GM13977 (cell line): ENCODE results near the gene PKNOX1.
"Not testable (repeated sequence)": the region's sequence is repeated elsewhere in the genome, so short reads cannot be mapped to it uniquely, and the experiment has no call there.

ENCODE experiments used
- DNase-seq: peaks from one replicate; pipeline ENCODE4 v3.0.0; 2012; ENCODE audit warnings: low spot score
- in situ Hi-C: fragments of 300-500 bp; cut with MboI; formaldehyde crosslinking; loops from one replicate; pipeline ENCODE4 v1.12.0; 2022; ENCODE audit warnings: low sequenced_read_pairs, low pct_unique_long_range_greater_than_20kb, mixed read lengths, inconsistent platforms; ENCODE audit not compliant: unreplicated experiment

PKNOX1 gene

GRCh38 chr21:43066690-43067089, 92.3 kb downstream of the PKNOX1 start:
- in situ Hi-C loops, DNase-seq: not testable (repeated sequence)

GRCh38 chr21:43068065-43068464, 93.7 kb downstream of the PKNOX1 start:
- DNase-seq, in situ Hi-C loops: not testable (repeated sequence)

DNA sequence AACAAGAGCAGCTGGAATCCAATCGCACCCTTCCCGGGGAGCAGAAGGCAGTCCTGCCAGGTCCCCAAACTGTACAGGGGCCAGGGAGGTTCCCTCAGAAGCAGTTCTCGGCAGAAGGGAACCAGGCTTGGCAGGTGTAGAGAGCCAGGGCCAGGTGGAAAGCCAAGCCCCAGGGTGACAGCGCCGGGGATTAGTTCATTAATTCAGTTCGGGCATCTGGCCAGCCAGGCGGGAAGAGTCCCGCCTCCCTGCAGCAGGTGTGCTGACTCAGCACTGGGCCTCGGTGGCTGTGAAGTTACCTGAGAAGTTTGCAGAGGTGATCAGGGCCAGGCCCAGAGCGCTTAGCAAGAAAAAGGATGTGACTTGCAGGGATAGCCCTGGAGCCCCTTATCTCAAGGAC, 95.3 kb downstream of the PKNOX1 start:
- in situ Hi-C loops, DNase-seq: not testable (repeated sequence)

DNA sequence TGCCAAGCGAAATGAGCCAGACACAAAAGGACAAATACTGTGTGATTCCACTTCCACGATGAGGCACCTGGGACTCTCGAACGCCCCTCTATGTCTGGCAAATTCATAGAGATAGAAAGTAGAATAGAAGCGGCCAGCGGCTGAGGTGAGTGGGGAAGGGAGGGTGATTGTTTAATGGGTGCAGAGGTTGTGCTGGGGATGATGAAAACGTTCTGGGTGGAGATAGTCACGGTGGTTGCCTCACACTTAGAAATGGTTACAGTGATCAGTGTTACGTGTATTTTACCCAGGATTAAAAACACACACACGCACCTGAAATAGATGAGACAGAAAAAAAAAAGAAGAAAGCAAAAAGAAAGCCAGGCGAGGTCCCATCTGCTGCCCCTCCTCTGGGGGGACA, 98.4 kb downstream of the PKNOX1 start:
- DNase-seq, in situ Hi-C loops: not testable (repeated sequence)

DNA sequence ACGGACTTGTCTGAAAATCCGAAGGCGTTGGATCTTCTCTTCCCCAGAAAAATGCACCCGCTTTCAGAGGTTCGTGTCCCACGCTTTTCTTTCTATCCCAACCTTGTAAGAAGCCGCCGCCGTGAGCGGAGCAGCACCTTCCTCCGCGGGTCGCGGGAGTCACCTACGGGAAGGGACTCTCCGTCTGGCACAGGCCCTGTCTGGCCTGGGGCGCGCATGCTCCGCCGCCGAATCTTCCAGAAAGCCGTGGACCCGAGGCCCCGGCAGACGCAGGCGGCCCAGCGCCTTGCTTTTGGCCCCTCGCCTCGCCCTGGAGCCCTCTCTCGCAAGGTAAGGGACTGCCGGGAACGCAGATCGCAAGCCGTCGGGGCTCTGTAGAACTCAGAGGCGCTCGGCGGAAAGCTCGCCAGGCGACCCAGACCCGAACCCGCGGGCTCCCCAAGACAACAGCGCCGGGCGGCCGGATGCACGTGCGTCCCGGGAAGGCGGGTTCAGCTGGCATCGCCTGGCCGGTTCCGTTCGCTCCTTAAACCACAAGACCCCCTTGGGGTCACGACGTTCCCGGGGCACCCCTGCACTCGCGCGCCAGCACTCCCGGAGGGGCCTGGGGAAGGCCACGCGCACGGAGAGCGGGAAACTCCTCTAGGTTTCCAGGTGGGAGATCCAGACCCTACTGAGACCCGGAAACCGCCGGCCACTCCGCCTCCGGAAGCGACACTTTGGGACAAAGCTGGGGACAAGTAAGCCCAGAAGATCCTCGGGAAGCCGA, 100.2 kb downstream of the PKNOX1 start:
- DNase-seq, in situ Hi-C loops: not testable (repeated sequence)

DNA sequence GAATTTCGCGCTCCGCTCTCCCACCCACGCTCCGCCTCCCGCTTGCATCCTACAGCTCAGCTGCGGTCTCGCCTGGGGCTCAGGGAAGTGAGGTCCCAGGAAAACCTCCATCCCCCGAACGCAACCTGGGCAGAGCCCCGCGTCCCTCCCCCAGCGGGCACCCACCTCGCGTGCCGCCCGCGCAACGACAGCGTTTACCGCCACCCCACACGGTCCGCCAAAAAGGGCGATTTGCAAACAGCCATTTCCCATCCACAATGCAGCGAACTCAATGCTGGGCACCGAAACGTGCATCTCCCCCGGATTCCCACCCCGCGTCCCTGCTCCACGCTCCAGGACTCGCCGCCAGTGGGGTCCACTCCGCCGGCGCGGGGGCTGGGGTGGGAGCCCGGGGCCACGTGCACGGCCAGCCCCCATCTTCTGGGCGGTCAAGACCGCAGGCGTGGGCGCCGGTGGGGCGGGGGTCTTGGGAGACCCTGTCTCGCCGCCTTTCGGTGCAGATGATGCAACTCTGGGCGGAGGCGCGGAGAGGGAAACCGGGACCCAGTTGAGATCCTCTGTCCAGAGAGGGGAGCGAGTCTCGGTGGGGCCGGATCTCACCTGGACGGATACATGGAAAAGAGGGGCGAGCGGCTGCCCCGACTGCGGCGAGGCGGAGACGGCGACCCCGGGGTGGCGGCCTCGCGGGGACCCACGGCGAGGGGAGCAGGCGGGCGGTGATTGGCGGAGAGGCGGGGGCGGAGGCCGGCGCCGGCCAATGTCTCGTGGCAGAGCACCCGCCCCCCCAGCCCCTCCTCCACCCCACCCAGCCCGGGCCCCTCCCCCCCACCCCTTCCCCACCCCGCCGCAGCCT, 101.0 kb downstream of the PKNOX1 start, which contains the start of gene CBS:
TSS of gene CBS (minus strand) at position 666 of the 853 bp plus-strand sequence. CDS start 3,642 bp downstream, outside the sequence.
- in situ Hi-C loops, DNase-seq: not testable (repeated sequence)

DNA sequence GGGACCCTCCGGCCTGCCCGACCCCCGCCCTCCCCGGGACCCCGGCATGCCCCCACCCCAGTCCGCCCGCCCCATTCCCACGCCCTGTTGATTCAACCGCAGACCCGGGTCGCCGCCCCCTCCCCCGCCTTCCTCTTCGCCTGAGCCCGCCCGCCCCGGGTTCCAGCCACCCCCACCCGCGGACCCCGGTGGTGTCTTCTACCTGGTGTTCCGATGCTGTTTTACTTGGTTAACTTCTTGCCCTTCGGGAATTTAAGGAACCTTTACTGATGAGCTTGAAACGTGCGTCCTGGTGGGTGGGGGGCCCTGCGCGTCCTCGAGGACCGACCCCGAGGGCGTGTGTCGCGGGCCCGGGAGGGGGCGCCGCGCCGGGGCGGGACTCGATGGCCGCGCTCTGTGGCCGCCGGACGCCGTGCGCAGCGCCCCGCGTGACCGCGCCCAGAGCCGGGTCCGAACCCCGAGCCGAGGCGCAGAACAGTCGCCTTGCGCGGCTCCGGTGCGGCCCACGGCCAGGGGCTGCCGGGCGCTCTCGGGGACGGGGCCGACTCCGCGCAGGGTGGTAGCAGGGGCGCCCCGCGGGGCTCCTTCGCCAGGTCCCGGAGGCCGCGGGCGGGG, 101.8 kb downstream of the PKNOX1 start:
- in situ Hi-C loops, DNase-seq: not testable (repeated sequence)

DNA sequence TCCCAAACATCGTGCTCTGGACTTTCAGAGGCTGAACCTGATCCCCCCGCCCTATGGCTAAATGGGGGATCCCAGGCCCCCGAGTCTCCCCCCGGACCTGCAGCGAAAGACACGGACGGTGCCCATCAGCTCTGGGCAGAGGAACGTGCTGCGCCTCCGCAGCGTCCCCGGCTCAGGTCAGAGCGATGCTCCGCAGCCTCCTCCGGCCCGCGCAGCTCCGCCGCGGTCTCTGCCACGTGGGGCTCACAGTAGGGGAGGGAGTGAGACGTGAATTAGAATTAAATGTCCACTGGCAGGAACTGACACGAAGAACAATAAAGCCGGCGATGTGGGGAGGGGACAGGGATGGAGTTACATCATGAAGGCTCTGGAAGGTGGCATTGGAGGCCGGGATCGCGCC, 102.3 kb downstream of the PKNOX1 start:
- DNase-seq, in situ Hi-C loops: not testable (repeated sequence)

DNA sequence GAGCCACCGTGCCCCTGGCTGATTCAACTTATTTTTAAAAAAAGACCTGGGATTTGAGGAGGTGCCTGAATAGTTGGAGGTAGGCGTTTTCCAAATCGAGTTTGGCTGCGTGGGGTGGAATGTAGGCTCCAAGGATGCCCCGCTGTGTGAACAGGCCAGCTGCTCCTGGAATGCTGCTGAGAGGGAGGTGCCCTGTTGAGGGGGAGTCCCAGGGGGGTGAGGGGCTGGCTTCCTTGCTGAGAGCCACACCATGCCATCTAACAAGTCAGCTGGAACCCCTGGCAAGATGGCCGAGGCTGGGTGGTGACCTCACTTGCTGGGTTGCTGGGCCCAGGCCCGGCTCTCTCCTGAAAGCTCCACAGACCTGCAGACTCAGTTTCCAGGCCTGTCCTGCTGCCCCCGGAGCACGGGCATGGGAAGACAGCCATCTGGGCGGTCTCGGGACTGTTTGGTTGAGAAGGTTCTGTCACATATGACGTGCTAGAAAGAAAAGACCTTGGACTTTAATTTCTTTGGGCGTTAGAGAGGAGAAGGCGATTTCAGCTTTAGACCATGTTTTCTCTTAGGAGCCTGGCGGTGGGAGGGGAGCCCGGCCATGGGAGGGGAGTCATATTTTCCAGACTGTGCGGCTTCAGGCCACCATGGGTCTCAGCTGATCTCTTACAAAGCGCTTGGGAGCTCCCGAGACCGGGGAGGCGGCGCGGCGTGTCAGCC, 108.4 kb downstream of the PKNOX1 start:
- in situ Hi-C loops, result not testable (repeated sequence)

More for the DNA sequence above, 108.4 kb downstream of the PKNOX1 start:
- DNase-seq, result not testable (repeated sequence)
